Medulla oblongata (tissue), 1 donor: ENCODE results near the gene SLC23A1.
"Not testable (repeated sequence)": the region's sequence is repeated elsewhere in the genome, so short reads cannot be mapped to it uniquely, and the experiment has no call there.

Experiments
- DNase-seq: peaks from one replicate; pipeline ENCODE4 v3.0.0-alpha.2; 2015; ENCODE audit errors: extremely low spot score

The SLC23A1 gene

DNA sequence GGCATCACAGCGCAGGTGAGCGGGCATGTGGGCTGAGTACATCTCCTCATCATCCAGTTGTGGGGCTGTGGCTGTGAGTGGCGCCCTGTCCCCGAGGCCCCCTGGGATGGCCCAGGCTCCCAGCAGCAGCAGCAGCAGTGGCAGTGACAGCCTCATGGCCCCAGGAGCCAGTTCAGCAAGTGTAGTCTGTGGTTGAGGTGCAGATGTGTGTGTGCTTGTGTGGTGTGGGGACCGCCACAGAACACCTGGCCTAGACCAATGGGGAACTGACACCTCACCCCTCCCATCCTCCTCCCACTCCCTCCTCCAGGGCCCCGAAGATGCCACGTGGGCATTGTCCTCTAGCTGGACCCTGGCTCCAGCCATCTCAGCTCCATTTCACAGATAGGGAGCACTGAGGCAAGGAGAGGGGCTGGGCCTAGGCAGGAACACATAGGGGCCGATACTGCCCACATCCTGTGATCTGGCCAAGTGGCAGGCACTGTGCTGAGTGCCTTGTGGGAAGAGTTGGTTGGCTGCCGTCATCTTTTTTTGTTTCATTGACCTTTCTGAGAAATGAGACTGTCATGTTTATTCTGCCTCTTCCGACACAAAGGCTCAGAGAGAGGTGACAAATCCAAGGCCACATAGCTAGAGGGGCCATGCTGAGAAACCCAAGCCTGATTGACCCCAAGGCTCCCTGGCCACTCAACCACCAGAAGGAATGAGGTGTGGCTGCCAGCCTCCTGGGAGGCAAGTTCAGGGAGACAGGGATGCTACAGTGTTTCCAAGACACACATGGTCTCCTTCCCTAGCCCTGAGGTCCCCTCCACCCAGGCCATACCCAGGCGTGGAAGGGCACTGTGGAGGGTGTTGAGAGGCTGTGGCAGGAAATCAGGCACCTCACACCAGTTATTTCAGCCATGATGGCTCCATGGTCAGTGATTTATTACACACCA, 6.9 kb upstream of the SLC23A1 start, which contains the start of gene MZB1:
TSS of gene MZB1 (minus strand) at position 213 of the 938 bp plus-strand sequence. CDS start at position 156, 57 bp downstream.
- DNase-seq: no peak

- DNase-seq: no peak
Observed at GRCh38 chr5:139388198-139388821, 5.2 kb upstream of the SLC23A1 start.

DNA sequence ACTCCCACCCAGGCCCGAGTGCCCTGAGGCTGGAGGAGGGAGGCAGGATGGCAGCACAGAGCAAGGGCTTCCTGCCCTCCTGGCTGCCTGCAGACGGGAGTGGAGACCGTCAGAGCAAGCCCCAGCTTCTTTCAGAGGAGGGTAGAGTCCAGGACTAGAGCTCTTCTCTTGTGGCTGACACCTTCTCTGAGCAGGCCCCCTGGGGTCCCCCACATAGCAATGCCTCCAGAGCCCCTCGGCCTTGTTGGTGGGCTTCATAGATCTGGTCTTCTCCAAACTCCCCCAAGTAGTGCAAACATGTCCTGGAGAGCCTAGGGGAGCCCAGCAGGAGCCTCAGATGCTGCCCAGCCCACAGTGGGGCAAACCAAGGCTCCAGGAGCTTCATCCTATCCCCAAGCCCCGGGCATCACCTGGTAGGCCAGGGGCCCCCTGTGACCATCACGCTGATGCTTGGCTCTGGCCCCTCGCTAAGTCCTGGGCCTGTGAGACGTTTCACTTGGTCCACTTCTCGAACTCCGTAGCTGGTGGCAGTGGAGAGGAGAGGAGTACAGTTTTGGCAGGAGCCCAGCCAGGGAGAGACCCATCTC, 4.6 kb upstream of the SLC23A1 start:
- DNase-seq: no peak

DNA sequence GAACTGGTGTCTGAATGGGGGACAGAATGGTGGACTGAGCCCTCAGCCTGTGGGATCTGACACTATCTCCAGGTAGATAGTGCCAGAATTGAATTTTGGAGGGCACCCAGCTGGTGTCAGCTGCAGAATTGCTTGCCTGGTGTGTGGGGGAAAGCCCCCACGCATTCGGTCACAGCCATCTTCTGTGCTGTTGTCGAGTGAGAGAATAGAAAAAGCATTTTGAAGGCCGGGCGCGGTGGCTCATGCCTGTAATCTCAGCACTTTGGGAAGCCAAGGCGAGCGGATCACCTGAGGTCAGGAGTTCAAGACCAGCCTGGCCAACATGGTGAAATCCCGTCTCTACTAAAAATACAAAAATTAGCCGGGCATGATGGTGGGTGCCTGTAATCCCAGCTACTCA, 3.9 kb upstream of the SLC23A1 start:
- DNase-seq: not testable (repeated sequence)

- DNase-seq: no peak
Observed at GRCh38 chr5:139386050-139386438, 2.9 kb upstream of the SLC23A1 start.

DNA sequence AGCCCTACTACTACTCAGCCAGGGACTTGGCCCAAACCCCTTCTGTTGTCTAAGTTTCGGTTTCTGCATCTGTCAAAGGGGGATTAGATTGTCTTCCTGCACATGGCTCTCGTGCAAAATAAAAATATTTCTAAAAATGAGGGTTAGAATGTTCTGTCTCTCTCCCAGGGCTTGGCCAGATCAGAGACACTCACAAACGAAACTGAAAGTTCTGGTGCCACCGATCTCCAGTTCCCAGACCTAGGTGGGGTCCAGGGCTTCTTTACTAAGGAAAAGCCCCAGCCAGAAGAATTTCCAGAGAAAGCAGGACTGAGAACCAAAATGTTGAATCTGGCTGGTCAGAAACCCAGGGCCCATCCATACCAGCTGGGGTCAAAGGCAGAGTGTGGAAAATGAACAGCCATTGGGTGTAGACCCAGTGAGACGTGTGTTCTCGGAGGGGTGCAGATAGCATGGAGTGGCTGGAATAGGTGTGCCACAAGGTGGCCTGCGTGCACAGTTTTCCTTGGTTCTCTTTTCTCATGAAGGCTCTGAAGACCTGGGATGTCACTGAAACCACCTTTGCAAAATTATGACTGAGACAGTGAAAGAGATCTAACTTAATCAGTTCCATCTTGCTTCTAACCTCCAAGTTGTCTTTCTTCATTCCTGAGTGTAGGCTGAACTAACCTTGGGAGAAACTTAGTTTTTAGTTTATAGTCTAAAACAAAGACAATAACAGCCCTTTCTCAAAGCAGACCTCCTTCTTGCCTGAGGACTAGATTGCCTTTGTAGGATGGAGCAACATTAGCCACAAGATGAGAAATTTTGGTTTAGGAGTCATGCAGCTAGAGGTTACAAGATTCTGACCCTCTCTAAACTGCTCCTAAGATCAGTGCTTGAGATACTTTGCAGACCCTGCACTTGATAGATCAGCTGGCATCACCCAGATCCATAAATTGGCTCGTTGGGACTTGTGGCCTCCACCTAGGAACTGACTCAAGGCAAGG, 2.3 kb upstream of the SLC23A1 start:
- no peak for DNase-seq

DNA sequence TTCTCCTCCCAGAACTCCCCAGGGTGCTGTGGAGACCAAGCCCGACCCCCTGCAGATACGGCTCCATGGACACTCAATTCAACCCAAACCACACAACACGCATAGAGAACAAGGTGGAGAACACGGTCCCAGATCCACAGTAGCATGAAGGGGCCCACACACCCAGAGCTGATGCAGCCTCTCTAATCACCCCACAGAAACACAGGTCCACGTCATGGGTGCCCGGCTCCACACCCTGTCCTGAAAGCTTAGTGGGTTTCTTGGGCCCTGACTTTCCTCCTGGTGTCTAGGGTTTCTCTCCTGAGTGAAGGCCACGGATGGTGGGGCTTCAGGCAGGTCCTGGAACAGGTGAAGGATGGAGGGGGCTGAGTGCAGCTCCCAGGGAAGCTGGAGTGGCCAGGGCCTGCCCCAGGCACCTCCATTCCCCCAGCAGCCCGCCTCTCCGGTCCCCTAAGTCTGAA, 1.5 kb upstream of the SLC23A1 start:
- DNase-seq: no peak

DNA sequence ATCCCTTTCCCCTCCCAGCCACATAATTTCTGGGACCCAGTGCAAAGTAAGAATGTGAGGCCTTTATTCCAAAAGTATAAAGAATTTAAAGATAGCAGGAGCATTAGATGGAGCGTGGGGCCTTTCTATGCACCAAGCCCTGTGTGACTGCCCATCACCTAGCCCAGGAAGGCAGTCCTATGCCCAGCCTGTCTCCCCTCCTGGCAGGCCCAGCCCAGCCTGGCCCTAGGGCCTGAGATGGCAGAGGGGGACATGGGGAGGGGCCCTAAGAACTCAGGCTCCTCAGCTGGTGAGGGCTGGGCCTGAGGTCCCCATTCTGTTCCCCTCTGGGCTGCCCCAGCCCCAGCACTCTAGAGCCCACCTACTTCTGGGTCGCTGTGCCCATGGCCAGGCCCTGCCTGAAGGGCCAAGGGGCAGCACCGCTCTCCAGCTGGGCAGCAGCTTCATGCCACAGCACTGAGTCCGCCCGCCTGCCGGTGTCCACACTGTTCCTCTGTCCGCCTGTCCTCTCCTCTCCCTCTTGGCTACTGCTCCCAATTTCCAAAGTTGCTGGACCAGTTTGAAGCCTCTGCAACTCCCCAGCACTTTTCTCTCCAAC, 995 bp upstream of the SLC23A1 start:
- DNase-seq: no peak

GRCh38 chr5:139382807-139383206, 290 bp downstream of the SLC23A1 start:
- DNase-seq: no peak

GRCh38 chr5:139381837-139382761, 998 bp downstream of the SLC23A1 start:
- DNase-seq: no peak

GRCh38 chr5:139379626-139380449, 3.3 kb downstream of the SLC23A1 start:
- DNase-seq: no peak

- no peak for DNase-seq
Observed at GRCh38 chr5:139378941-139379361, 4.1 kb downstream of the SLC23A1 start.

- no peak for DNase-seq
Observed at GRCh38 chr5:139378101-139378825, 4.8 kb downstream of the SLC23A1 start.

GRCh38 chr5:139377226-139377625, 5.9 kb downstream of the SLC23A1 start:
- no peak for DNase-seq

- DNase-seq: no peak
Observed at GRCh38 chr5:139376364-139376763, 6.7 kb downstream of the SLC23A1 start.

- no peak for DNase-seq
Observed at GRCh38 chr5:139374909-139375308, 8.2 kb downstream of the SLC23A1 start.

DNA sequence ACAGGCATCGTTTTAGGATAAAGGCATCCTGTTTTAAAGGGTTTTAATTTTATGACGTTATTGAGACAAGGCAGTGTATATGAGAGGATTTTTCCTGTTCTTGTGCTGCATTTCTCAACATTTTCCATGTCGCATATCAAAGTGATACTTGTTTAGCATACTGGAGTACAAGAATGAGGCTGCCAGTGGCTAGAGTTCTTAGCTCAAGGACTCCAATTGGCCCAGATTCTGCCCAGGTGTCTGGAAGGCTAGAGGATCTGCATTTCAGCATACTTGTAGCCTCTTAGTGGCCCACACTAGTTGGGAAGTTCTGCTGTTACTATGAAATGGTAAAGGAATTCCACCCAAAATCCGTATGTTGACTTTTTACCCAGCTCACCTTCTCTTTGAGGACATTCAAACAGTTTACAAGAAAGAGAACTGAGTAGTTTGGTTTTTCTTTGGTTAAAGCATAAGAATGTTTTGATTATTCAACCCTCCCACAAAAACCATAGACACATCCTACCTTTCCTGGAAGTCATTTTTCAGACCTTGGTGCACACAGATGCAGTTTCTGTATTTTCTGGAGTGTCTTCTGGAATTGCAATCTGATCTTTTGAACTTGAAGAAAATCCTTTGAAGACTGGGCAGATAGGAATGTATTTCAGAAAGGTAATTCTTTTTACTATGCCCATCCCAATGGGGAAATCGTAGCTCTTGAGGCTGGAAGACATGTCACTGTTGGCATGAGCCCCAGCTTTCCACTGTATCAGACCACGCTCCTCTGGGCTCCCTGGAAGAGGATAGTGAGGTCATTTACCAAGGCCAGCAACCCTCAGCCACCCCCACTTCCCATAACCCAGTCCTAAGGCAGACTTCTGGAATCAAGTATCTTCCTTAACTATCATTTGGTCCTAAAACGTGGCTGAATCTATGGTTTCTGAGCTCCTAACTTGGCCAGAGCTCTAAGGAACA, 11.3 kb downstream of the SLC23A1 start:
- DNase-seq: no peak
